Suppressor macrophage treated with lipopolysaccharide for 1 hour (primary cell): ENCODE results near the gene TNC.

ENCODE experiments used
- DNase-seq, 3 donors: peaks; one replicate each; pipeline ENCODE4 v3.0.0-alpha.2; 2020 to 2022

The TNC gene

GRCh38 chr9:115098226-115098965, 19.6 kb downstream of the TNC start:
- no peak for DNase-seq

- no peak for DNase-seq
Observed at GRCh38 chr9:115093520-115093919, 24.4 kb downstream of the TNC start.

DNA sequence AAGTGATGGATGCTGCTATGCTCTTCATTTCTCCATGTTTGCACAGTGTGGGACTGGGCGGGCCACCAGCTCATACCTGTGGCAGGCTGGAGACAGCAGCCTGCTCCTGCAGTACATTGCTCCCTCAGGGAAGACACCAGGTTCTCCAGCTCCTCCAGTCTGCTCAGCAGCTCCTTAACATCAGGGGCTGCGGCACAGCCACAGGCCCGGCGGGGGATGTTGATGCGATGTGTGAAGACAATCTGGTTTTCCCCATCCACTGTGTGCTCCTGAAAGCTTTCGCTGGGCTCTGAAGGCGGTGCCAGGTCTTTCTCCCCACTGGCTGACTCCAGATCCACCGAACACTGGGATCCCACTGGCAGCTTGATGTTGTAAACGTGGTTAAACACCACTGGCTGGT, 27.5 kb downstream of the TNC start:
- DNase-seq: no peak

GRCh38 chr9:115088860-115089259, 29.1 kb downstream of the TNC start:
- DNase-seq: no peak

DNA sequence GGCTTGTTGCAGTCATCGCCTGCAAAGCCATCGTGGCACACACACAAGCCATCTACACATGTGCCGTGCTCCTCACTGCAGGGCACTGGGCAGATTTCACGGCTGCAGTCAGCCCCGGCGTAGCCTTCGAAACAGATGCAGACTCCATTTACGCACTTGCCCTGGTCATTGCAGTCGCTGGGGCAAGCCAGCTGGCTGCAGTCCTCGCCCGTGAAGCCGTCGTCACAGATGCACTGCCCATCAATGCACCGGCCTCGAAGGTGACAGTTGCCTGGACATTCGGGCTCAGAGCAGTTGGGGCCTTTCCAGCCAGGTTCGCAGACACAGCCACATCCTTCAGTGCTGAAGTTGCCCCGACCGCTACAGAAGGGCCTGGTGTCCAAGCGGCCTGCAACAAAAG, 31.1 kb downstream of the TNC start:
- no peak for DNase-seq

GRCh38 chr9:115086461-115086860, 31.5 kb downstream of the TNC start:
- DNase-seq: no peak

DNA sequence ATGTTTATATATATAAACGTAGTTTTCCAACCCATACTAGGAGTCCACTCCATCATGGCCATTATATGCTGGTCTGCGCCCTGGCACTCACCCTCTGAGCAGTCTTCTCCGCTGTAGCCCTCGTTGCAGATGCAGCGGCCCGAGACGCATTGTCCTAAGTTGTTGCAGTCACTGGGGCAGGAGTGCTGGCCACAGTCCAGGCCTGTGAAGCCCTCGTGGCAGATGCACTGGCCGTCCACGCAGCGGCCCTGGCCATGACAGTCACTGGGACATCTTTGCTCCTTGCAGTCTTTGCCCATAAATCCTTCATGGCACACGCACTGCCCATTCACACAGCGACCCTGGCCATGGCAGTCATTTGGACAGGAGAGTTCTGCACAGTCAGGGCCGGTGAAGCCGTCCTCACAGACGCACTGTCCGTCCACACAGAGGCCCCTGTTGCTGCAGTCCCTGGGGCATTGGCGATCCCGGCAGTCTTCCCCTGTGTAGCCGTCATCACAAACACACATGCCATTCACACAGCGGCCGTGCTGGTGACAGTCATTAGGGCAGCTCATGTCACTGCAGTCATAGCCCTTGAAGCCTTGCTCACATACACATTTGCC, 32.1 kb downstream of the TNC start:
- DNase-seq: no peak

- no peak for DNase-seq
Observed at GRCh38 chr9:115084709-115085108, 33.2 kb downstream of the TNC start.

DNA sequence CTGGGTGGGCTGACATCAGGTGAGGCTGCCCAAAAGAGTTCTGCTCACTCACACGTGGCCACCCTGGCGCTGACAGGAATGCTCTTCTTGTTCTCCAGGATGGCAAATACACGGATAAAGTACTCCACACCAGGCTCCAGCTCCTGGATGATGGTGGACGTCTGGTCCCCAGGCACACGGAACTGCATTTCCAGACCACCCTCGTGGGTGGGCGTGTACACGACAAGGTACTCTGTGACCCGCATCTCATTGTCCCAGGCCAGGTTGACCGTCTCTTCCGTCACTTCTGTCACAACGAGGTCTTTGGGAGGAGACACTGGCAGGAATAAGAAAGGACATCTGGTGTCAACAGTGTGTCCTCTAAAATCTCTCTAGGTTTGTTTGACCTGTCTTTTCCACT, 33.8 kb downstream of the TNC start:
- no peak for DNase-seq

- DNase-seq: no peak
Observed at GRCh38 chr9:115080242-115080641, 37.7 kb downstream of the TNC start.

DNA sequence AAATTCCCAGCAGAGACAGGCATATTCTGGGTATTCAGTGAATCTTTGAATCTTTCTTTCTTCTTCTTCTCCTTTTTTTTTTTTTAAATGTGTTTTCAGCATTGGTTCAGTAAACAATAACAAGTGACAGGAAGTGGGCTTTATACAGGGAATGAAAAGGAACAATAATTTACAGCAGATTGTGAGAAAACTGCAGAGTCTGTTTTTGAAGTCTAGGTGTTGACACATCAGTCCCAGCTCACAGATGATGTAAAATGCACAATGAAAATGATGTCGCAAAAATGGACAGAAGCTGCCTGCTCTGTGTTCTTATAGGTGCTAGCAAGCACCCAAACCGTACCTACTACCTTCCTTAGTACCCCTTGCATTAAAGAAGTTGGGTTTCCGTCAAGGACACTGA, 38.8 kb downstream of the TNC start:
- no peak for DNase-seq

- DNase-seq: no peak
Observed at GRCh38 chr9:115073456-115073855, 44.5 kb downstream of the TNC start.

DNA sequence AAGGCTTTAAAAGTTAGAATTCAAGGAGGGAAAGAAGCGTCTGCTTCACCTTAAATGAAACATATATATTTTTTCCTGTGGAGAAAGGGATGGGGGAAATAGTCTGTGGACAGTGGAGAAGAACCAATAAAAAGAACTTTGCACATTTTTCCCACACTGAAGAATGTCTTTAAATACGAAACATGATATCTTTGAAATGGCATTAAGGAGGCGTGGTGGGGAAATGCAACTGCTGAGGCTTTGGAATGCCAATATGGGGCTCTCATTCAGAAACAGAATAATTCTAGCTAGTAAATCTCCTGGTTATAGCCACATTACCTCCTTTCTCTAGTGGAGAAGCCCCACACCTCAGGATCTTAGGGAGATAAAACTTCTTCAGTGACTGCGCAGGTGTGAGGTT, 46.8 kb downstream of the TNC start:
- DNase-seq: no peak

DNA sequence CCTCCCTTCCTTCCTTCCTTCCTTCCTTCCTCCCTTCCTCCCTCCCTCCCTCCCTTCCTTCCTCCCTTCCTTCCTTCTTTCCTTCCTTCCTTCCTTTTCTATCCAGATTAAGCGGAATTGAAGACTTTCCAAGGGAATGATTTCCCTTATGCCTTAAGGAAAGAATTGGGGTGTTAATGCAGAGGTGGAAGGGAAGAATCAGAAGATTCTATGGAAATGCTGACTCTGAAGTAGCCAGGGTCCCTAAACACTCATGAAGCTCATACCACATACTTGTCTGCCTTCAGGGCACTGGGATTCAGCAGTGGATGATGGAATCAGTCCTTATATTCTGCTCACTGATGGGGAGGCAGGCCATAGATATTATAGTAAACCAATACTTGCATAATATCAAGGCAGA, 48.2 kb downstream of the TNC start:
- no peak for DNase-seq

DNA sequence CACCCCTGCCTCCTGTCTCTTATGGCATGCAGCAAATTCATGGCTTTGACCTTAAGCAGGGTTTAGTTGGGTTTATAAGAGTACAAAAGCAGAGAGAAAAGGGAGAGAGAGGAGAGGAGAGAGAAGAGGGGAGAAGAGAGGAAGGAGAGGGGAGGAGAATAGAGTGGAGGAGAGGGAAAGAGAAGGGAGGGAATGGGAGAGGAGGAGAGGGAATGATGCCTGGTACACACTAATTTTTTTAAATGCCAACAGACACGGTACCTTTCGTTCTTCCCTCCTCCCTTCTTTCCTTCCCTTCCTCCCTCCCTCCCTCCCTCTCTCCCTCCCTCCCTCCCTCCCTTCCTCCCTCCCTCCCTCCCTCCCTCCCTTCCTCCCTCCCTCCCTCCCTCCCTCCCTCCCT, 48.7 kb downstream of the TNC start:
- DNase-seq: no peak

DNA sequence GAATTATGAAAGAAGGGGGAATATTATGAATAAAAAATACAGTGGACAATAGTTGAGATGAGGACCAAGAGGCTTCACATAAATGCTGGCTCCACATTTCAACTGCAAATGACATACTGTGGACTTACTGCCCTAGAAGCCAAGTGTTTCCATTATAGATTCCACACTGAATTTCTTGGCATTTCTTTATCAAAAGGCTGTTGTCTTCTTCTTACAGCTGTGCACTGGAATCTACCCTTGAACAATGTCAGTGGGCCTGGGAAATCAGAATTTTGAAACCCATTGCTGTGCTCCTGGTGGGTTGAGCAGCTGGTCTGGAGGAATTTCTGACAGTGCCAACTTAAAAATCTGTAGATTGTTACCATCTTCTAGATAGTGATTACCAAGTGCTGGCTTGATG, 49.9 kb downstream of the TNC start:
- DNase-seq: no peak

DNA sequence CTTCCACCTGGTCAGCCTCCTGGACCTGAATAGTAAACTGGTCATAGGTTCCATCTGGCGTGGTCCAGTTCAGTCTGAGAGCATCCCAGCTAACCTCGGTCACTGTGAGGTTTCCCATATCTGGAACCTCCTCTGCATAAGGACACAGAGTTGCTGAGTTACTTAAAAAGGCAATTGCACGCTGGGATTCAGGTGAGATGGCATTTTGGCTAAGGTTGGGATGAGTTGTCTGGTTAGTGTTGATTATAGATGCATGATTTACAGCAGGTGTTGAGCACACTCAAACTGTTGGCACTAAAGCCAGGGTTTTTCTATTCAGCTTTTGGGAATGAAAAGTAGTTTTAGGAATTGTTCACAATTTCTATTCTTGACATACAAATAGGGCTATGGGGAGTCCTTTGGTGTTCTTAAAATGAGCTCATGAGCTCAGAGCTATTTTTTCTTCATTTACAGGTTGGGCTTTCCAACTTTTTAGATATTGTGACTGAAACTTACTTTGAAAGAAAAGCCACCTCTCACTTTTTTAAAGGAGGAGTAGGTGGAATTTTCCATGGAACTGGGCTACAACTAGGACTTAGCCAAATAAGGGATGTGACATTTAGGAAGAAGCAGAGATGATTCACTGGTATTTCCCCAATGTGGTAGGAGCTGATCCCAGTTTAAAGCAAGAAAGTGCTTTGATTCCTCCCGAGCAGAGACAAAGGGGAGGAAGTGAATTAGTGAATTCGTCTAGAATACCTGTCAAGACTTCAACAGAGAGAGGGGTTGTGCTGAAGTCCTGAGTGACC, 54.7 kb downstream of the TNC start:
- peak; percentile 63 to 81 (median 74) for DNase-seq

- peak; percentile 61 to 90 (median 87) for DNase-seq
Observed at GRCh38 chr9:115058684-115059315, 59.2 kb downstream of the TNC start.

- no peak for DNase-seq
Observed at GRCh38 chr9:115058175-115058574, 59.8 kb downstream of the TNC start.

- DNase-seq: no peak
Observed at GRCh38 chr9:115057559-115057958, 60.4 kb downstream of the TNC start.

GRCh38 chr9:115050002-115050490, 67.9 kb downstream of the TNC start:
- DNase-seq: no peak

DNA sequence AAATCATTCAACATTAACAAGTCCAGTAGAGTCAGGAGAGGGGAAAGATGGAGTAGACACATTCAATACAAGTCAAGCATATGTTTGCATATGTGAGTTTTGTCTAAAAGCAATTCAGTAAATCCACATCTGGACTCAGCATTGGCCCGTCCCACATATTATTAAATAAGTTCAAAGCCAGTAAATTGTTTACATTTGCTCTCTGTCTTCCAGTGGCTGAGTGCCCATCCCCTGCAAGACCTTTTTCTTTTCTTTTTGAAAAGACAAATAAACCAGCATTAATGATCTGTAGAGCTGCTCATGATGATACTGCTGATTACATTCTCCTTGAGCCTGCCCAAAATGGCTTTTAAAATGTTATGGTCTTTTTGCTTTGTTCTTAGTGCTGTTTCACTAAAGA, 71.1 kb downstream of the TNC start:
- no peak for DNase-seq

- no peak for DNase-seq
Observed at GRCh38 chr9:115046199-115046598, 71.8 kb downstream of the TNC start.
